22Rv1 (cell line): Measurements from ENCODE around the gene HIC1.

Source experiments
- H3K27ac ChIP-seq: fragments of 450-650 bp; 2 replicates; pipeline ENCODE4 v1.5.1; 2017
- ZFX ChIP-seq: fragments of 450-650 bp; IDR thresholded peaks from 2 replicates; pipeline ENCODE4 v1.6.1; 2017; ENCODE audit warnings: antibody characterized with exemption, borderline replicate concordance
- TF ChIP-seq, protein P1 (sequence below): fragments of 450-650 bp; IDR thresholded peaks from 2 replicates; pipeline ENCODE4 v1.5.1; 2017; ENCODE audit warnings: mild to moderate bottlenecking

HIC1 gene

DNA sequence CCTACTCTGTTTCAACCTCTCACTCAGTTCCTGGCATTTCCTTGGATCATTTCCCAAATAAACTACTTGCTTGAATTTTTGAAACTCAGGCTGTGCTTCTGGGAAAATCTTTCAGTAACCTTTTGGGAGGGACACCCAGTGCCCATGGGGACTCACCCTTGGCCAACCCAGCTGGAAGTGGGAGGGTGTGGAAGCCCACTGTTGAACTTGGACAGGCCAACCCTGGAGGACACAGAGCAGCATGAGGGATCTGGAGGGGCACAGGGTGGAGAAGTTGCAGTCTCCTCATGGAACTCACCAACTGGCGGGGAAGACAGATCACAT, 40.9 kb upstream of the HIC1 start:
- TF ChIP-seq, protein P1, sequence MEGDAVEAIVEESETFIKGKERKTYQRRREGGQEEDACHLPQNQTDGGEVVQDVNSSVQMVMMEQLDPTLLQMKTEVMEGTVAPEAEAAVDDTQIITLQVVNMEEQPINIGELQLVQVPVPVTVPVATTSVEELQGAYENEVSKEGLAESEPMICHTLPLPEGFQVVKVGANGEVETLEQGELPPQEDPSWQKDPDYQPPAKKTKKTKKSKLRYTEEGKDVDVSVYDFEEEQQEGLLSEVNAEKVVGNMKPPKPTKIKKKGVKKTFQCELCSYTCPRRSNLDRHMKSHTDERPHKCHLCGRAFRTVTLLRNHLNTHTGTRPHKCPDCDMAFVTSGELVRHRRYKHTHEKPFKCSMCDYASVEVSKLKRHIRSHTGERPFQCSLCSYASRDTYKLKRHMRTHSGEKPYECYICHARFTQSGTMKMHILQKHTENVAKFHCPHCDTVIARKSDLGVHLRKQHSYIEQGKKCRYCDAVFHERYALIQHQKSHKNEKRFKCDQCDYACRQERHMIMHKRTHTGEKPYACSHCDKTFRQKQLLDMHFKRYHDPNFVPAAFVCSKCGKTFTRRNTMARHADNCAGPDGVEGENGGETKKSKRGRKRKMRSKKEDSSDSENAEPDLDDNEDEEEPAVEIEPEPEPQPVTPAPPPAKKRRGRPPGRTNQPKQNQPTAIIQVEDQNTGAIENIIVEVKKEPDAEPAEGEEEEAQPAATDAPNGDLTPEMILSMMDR: no peak
- no peak for TF ChIP-seq ZFX
- H3K27ac ChIP-seq: no peak overlapping the region

DNA sequence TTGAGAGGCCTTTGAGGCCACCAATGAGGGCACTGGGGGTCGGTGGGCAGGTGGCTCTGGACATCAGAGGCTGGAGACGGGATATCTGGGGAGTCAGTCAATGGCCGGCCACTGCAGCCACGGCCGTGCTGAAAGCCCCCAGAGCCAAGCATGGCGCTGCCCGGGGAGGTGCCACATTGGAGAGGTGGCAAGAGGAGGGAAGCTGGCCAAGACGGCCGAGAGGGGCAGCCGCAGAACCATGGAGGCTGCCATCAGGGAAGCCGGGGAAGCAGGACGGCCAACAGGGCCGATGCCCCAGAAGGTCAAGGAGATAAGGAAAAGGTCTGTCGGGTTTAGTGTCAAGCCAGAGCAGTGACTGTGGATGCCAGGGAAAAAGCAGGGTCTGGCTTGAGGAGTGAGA, 39.6 kb upstream of the HIC1 start:
- no peak overlapping the region for H3K27ac ChIP-seq

DNA sequence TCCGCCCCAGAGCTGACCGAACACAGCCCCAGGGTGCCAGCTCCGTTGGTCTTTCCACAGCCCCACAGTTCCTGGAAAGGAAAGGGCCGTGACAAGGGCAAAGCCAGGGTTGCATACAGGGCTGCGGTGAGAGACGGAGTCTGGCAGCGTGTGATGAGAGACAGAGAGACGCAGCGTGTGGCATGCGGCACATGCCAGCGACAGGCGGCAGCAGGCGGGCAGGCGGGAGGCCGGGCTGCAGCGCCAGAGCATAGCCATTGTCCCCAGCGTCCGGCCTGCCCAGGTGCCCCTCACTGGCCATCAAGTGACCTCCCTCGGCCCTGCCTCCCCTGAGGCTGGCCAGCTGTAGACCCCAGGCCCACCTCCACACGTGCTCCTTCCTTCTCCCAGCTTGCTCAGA, 38.4 kb upstream of the HIC1 start:
- TF ChIP-seq ZFX: no peak
- TF ChIP-seq, protein P1: no peak
- no peak overlapping the region for H3K27ac ChIP-seq

More for the DNA sequence above, 39.6 kb upstream of the HIC1 start:
- TF ChIP-seq, protein P1: no peak
- no peak for TF ChIP-seq ZFX

DNA sequence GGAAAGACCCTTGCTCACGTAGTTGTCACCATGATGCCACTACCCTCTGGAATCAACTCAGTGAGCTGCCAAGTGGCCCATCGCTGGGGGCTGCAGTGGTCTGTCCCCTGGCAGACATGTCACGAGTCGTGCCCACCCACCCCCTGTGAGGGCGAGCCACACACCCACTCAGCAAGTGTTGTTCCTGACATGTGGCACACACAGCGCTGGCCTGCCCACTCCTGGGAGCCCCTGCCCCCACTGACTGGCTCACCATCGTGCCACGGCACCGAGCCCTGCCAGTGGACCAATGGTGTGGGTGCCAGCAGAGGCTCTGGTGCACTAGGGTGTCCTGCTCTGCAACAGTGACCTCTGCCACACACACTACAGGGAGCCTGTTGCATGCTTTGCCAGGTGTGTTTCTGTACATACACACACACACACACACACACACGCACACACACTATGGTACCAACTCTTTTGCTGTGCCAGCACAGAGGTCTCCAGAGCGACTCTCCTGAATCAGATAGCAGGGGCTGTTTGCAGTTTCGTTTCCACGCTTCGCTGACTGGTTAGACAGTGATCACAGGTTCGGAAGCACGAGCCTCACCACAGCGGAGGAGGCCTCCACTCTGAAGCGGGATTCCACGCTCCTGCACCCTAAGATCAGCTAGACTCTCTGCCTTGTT, 37.5 kb upstream of the HIC1 start:
- H3K27ac ChIP-seq: no peak overlapping the region
- no peak for TF ChIP-seq ZFX
- TF ChIP-seq, protein P1: no peak

DNA sequence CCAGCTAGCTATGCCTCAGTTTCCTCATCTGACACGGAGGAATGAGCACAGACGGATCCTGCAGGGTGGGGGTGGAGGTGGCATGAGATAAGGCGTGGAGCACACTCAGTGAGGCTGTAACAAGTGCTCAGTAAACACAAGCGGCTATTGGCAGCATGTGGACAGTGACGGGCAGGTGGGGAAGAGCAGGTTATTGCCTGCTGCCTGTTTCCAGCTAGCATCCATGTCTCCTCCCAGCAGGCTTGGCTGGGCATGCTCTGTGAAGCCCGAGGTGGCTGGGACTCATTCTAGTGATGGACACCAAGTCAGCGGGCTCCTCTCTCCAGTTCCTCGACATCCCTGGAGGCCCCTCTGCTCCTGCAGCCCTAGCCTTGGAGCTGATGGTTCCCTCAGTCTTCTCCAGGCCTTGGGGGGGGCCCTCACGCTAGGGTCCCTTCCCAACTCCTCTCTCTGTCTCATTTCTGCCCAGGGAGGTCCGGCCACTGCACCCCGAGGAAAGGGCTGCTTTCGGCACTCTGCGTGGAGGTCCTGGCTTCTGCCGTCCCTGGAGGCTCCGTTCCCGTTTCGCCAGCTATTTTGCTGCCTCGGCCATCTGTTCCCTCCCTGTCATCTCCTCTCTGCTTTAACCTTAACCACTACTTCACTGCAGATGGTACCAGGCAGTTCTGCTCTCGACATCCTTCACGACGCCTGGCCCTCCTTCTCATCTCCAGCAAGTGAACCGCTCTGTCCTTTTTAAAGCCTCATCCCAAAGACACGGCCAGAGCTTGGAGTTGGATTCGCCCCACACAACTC, 36.0 kb upstream of the HIC1 start:
- no peak overlapping the region for H3K27ac ChIP-seq
- TF ChIP-seq, protein P1: no peak
- no peak for TF ChIP-seq ZFX

DNA sequence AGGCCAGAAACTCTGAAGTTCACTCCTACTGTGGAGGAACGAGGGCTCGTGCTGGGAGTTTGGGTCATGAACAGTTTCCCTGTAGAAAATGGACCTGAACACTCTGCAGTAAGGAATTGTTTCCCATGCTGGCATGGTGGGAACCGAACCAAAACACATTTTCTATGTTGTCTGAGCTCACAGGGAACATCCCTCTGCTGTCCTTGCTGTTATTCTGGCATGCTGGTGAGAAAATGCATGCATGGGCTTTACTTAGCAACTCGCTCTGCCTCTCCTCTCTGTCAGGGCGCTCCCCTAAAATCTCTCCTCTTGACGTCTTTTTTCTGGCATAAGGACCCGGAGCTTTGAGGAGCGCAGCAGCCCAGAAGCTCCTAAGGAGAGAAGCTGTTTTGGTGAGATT, 35.2 kb upstream of the HIC1 start:
- TF ChIP-seq ZFX: no peak
- TF ChIP-seq, protein P1: no peak
- H3K27ac ChIP-seq: no peak overlapping the region

DNA sequence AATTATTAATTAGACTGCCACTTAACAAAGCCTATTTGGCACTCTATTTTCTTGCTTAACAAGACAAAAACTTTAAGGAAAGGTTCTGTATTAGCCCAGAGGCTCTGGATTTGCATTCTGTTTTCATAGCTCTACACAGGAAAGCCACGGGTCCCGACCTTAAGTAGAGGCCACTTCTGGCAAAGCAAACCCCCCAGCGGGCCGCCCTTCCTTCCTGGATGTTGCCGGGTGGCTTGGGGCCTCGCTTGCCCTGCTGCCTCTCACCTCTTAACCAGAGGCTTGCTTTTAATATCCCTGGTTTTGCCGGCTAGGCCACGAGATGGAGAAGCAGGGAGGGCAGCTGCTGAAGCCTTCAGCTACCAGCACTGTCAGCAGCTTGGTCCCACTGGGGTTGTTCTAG, 34.2 kb upstream of the HIC1 start:
- H3K27ac ChIP-seq: no peak overlapping the region
- TF ChIP-seq, protein P1: no peak
- no peak for TF ChIP-seq ZFX
